NB4 (cell line): ENCODE data around the gene ZNF639.
"Not testable (repeated sequence)": the region's sequence is repeated elsewhere in the genome, so short reads cannot be mapped to it uniquely, and the experiment has no call there.

Experiments used
- DNase-seq: peaks from one replicate; pipeline ENCODE4 v3.0.0; 2010; ENCODE audit warnings: low read depth
- H3K4me3 ChIP-seq: one replicate; pipeline ENCODE4 v1.5.1; 2011; ENCODE audit warnings: mild to moderate bottlenecking, low read depth, low read length, moderate library complexity
- CTCF ChIP-seq: IDR thresholded peaks from one replicate; pipeline ENCODE4 v1.5.1; 2012; ENCODE audit warnings: low read depth, low read length
- MYC ChIP-seq: IDR thresholded peaks from 2 replicates; pipeline ENCODE4 v1.6.1; 2011; ENCODE audit warnings: low read depth, low read length
- POLR2A ChIP-seq: IDR thresholded peaks from 2 replicates; pipeline ENCODE4 v1.6.1; 2011; ENCODE audit warnings: mild to moderate bottlenecking; ENCODE audit not compliant: insufficient read length; ENCODE audit errors: extremely low read depth
- TF ChIP-seq, protein P1 (sequence below): IDR thresholded peaks from 2 replicates; pipeline ENCODE4 v1.6.1; 2011; ENCODE audit warnings: low read depth, low read length

ZNF639 gene

DNA sequence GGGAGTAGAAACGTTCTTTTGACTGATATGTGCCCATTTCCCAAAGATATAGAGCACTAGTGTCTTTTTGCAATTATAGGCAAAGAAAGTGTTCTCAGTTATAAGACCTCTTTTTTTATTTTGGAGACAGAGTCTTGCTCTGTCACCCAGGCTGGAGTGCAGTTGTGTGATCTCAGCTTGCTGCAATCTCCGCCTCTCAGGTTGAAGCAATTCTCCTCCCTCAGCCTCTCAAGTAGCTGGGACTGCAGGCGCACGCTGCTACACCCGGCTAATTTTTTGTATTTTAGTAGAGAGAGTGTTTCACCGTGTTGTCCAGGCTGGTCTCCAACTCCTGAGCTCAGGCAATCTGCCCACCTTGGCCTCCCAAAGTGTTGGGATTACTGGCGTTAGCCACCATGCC is 20.7 kb upstream of the ZNF639 start:
- DNase-seq, result no peak
- TF ChIP-seq, protein P1, sequence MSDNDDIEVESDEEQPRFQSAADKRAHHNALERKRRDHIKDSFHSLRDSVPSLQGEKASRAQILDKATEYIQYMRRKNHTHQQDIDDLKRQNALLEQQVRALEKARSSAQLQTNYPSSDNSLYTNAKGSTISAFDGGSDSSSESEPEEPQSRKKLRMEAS, result no peak
- TF ChIP-seq POLR2A (no peak), CTCF (no peak), MYC (no peak)

GRCh38 chr3:179304605-179305004 is 18.2 kb upstream of the ZNF639 start:
- DNase-seq, result no peak
- TF ChIP-seq, protein P1, result no peak
- TF ChIP-seq CTCF, result no peak
- no peak for TF ChIP-seq POLR2A
- no peak for TF ChIP-seq MYC
- no peak overlapping the region for H3K4me3 ChIP-seq

More for the DNA sequence above, 20.7 kb upstream of the ZNF639 start:
- no peak overlapping the region for H3K4me3 ChIP-seq

- not testable (repeated sequence) for H3K4me3 ChIP-seq, DNase-seq
These were observed 15.5 kb upstream of the ZNF639 start for GRCh38 chr3:179307362-179307761.

GRCh38 chr3:179308001-179308400 is 14.8 kb upstream of the ZNF639 start:
- no peak overlapping the region for H3K4me3 ChIP-seq
- no peak for DNase-seq
- no peak for TF ChIP-seq CTCF
- no peak for TF ChIP-seq POLR2A
- TF ChIP-seq MYC, result no peak
- TF ChIP-seq, protein P1, result no peak

DNA sequence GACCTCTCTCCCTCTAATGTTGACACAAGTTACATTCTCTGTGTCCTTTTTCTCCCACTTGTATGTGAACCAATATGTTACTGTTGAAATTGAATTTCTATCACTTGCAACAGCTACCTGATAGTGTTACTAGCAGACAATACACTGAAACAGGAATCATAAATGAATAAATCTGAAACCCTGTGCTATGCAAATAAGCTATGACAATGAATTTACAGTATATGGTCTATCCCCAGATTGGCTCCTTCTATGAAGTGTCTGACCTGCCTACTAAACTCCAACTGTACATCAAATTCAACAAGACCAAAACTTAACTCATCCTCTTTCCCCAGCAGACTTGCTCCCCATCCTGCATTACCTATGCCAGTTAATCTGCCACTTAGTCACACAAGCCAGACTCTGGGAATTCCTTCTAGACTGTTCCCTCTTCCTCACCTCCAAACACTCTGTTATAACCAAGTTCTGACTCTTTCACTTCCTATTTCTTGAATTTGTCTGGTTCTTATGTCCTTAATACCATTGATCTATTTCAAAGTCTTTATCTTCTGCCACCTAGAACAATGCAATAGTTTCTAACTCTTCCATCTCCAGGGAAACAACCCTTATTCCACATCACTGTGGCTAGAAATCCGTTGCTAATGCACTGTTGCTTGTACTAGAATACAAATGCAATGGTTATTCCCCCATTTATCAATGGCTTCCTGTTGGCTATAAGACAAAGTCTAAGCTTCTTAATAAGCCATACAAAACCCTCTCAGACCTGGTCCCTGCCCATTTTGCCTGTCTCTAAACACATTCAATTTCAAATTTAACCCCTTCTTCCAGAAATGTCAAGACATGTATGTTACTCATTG is 13.4 kb upstream of the ZNF639 start:
- no peak overlapping the region for H3K4me3 ChIP-seq
- TF ChIP-seq POLR2A (no peak), MYC (no peak), CTCF (no peak)
- TF ChIP-seq, protein P1, result no peak
- no peak for DNase-seq

- DNase-seq, result no peak
- H3K4me3 ChIP-seq, result no peak overlapping the region
- TF ChIP-seq CTCF (no peak), POLR2A (no peak), MYC (no peak)
- TF ChIP-seq, protein P1, result no peak
These were observed 4.0 kb upstream of the ZNF639 start for GRCh38 chr3:179318876-179319275.
